Activated CD4-positive, alpha-beta T cell treated with anti-CD3 and anti-CD28 coated beads for 4 hours (primary cell): ENCODE data around the gene ADCK1.

ENCODE experiments used
- DNase-seq, 2 donors: peaks; one replicate each; pipeline ENCODE4 v3.0.0-alpha.2; 2020

ADCK1 gene

GRCh38 chr14:77961847-77962580 lies 162.1 kb downstream of the ADCK1 start:
- no peak for DNase-seq

DNA sequence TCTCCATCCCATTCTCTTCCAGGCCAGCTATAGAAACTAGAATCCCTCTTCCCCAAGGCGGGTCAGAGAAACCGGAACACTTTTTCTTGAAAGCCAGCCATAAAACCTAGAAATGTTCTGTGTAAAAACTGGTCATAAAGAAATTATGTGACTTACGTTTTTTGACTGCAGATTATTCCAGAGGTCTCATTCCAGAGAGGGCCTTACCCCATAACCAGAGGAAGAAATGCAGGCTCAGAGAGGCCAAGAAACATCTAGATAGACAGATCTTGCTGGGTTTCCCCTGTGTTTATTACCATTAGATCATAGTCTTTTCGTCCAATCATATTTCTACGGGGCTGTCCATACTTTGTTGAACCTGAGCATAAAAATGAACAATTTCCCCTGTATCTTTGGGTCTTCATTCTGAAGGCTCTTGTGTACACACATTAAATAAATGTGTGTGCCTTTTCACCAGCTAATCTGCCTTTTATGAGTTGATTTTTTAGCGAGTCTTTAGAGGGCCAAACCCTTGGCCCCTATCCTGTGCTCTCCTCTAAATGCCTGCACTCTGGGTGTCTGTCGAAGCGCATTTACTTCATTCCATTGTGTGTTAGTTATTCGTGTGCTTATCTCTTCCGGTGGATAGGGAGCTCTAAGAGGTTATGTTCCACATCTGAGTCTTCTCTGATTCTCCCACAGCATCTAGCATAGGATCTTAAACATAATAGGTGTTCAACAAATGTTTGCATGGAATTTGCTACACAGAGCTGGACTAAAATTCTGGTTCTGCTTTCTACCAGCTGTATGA lies 163.0 kb downstream of the ADCK1 start:
- no peak for DNase-seq

DNA sequence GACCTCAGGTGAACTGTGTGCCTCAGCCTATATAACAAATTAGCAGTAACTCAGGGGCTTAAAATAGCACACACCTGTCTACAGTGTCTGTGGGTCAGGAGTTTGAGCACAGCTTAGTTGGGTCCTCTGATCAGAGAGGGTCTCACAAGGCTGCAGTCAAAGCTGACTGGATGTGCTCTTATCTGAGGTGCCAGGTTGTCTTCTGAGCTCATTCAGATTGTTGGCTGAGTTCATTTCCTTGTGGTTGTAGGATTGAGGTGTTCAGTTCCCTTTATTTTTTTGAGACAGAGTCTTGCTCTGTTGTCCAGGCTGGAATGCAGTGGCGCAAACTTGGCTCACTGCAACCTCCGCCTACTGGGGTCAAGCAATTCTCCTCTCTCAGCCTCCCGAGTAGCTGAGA lies 164.7 kb downstream of the ADCK1 start:
- DNase-seq = no peak

GRCh38 chr14:77965050-77965449 lies 165.1 kb downstream of the ADCK1 start:
- no peak for DNase-seq

- DNase-seq = no peak
Observed at GRCh38 chr14:77965919-77966435, 166.1 kb downstream of the ADCK1 start.

- no peak for DNase-seq
Observed at GRCh38 chr14:77967110-77967509, 167.2 kb downstream of the ADCK1 start.

GRCh38 chr14:77970646-77971045 lies 170.7 kb downstream of the ADCK1 start:
- no peak for DNase-seq

- no peak for DNase-seq
Observed at GRCh38 chr14:77973246-77973645, 173.3 kb downstream of the ADCK1 start.

DNA sequence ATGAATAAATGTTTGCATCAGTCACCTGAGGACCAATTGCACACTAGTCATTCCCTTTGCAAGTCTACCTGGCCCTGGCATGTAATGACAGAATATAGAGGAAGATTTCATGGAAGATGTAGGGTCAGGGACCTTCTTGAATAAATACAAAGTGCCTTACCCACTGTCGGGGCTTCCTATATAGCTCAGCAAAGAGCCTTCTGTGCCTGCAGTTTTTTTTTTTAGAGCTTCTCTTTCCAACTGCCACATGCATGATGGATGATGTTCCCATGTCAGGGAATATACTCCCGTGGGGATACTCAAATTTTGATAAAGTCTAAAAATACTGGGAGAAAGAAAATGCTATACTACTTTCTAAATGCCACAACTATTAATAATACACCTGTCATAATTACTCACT lies 176.7 kb downstream of the ADCK1 start:
- no peak for DNase-seq

DNA sequence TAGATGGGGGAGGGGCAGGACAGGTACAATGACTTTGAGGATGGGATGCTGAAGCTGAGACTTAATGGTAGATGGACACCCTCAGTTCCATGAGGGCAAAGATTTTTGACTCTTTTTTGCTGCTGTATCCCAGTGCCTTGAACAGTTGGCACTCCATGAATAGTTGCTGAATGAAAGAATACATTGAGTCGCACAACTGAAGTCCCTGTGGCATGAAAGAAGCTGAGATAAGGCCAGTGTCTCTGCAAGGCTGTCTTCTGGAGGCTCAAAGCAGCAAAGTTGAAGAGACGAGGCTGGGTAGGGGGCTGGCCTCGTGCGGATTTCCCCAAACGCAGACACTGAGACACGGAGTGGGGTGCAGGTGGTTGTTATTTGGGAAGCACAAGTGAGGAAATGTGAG lies 179.3 kb downstream of the ADCK1 start:
- DNase-seq = no peak

DNA sequence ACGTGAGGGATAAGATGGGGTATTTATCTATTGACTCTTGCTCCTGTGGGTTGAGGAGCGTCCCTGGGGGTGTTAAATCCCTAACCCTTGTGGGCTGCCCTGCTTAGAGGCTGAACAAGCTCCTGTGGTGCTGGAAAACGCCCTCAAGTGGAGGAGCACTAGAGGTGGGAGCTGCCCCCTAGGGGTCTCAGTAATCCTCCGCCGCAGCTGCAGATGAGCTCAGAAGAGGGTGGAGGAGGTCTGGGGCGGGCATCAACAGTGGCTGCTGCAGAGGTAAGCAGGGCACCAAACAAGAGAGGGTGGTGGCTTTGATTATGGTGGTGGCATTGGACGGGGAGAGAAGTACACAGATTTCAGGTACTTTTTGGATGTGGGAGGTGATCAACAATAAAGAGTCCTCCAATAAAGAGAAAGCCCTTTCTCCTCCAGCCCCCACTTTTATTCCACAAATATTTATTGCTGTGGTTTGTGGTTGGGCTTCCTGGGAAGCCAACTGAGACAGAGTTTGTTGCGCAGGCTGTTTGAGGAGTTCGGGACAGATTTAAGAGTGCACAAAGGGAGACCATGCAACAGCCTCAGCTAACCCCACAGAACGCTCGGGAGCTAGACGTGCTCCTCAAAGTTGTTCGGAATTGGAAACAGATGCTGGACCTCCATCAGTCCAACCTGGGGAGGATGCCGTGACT lies 179.9 kb downstream of the ADCK1 start:
- no peak for DNase-seq

- DNase-seq = no peak
Observed at GRCh38 chr14:77980475-77981321, 180.8 kb downstream of the ADCK1 start.
